GM20000 (cell line): Measurements from ENCODE around the gene RAD18.

Experiments
- DNase-seq: peaks from one replicate; pipeline ENCODE4 v3.0.0; 2012; ENCODE audit warnings: low spot score
- CTCF ChIP-seq: IDR thresholded peaks from 2 replicates; pipeline ENCODE4 v1.5.1; 2012; ENCODE audit warnings: mild to moderate bottlenecking, control low read depth; ENCODE audit errors: extremely low read depth, missing control alignments

Gene RAD18

GRCh38 chr3:8975081-8976020 lies 12.1 kb upstream of the RAD18 start:
- TF ChIP-seq CTCF = no peak
- DNase-seq = no peak

GRCh38 chr3:8974458-8974857 lies 11.2 kb upstream of the RAD18 start:
- no peak for TF ChIP-seq CTCF
- no peak for DNase-seq

- TF ChIP-seq CTCF = no peak
- DNase-seq = no peak
These were observed 9.4 kb upstream of the RAD18 start for GRCh38 chr3:8972639-8973038.

- peak; percentile 70 for DNase-seq
These were observed 7.8 kb upstream of the RAD18 start for GRCh38 chr3:8970971-8971589.

GRCh38 chr3:8969241-8969640 lies 6.0 kb upstream of the RAD18 start:
- no peak for TF ChIP-seq CTCF
- no peak for DNase-seq

More at GRCh38 chr3:8970971-8971589, 7.8 kb upstream of the RAD18 start:
- peak; percentile 92 for TF ChIP-seq CTCF

GRCh38 chr3:8968375-8968882 lies 5.2 kb upstream of the RAD18 start:
- no peak for DNase-seq
- TF ChIP-seq CTCF = no peak

GRCh38 chr3:8967553-8967952 lies 4.3 kb upstream of the RAD18 start:
- DNase-seq = no peak
- TF ChIP-seq CTCF = no peak
